ENCODE results near the gene GIT1. TPM values are rescaled to one million over a fixed set of nuclear protein-coding genes. Genes with fewer than 3 reads are reported as not detected.

GIT1 gene
- total and polyA plus RNA-seq, 2 of the 13 experiments (the other 11 are each of a cell fraction or from before 2014, with no cell fraction given), result 14.2 to 30.8 TPM

DNA sequence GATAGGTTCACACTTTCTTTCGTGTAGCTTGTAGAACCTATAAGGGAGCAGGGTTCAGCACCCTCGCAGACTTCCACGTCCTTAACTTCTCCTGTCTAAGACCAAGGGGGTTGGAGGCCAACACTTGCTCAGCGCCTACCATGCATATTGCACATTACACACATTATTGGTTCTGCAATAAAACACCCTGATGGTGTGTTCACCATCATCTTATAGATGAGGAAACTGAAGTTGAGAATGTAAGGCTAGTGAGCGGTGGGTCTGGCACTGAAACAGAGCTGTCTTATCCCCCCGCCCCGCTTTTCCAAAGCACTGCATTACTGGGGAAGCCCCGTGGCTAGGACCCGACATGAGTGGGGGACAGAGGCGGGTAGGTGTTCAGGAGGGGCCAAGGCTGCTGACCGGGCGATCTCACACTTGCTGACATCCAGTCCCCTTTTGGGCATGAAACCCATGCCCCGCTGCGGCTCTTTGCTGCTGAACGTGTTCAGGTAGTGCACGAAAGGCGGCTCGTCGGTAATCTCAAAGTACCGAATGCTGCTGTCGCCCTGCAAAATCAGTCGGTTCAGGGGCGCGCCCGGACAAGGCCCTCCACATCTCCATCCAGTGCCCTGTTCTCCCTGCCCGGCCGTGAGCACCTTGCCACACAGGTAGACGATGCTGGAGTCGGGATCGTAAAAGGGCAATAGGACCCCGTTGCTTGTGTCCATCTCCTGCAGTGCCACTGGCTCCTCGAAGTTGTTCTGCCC lies 27.0 kb upstream of the GIT1 start:
- no peak for DNase-seq (ENCODE audit: low spot score)
- POLR2A ChIA-PET, result interaction anchor here (0.6 to 1.5 kb wide), 6 partner anchors 21 to 322 kb away, joined by 3 to 5 read pairs (median 3); partner anchors contain the start of gene NUFIP2
- ATAC-seq, result no peak
- H3K4me3 ChIP-seq (replicated peaks in 1 of 3; ENCODE audit: insufficient read depth in 1 of 3, low read depth in 2 of 3, low read length in 3 of 3), result peak overlapping the region; percentile 36 to 75 (median 48)
- peak overlapping the region; percentile 97 for H3K4me2 ChIP-seq (ENCODE audit: low read depth, low read length)
- intact Hi-C loops (cut with micrococcal nuclease; ENCODE audit: unreplicated experiment) (no loop called here), in situ Hi-C loops (cut with HindIII; ENCODE audit: extremely low pct_ligation_motif_present, low pct_unique_long_range_greater_than_20kb) (loop anchor here (5.0 kb wide), 1 partner anchor 34 kb away; no protein-coding TSS in a partner anchor)
- no peak overlapping the region for H2AFZ ChIP-seq (ENCODE audit: low read length)
- H3K36me3 ChIP-seq (replicated peaks in 1 of 2; ENCODE audit: control insufficient read depth in 1 of 2, insufficient read depth in 2 of 2, low read length in 2 of 2), result no peaks in the 10 kb centered on the region
- no TSS peak for BruUV-seq (replicated peaks)
- H3K27ac ChIP-seq (ENCODE audit: extremely low read length, insufficient read depth, low read length), result no peak overlapping the region
- H3K4me1 ChIP-seq (ENCODE audit: insufficient read depth, low read length), result peaks cover 68% of the 10 kb centered on the region
- peaks cover 3 to 73% of the 10 kb centered on the region in 2 experiments; a peak in 4 of 5 replicates for H3K27me3 ChIP-seq (ENCODE audit: control insufficient read depth in 1 of 2, insufficient read depth in 2 of 2, low read length in 2 of 2)
- H3K9ac ChIP-seq (ENCODE audit: insufficient read depth, low read depth, low read length), result no peak overlapping the region
- H3K9me3 ChIP-seq (ENCODE audit: low read length), result no peaks in the 10 kb centered on the region
- CTCF ChIA-PET (ENCODE audit: low intra/inter-chr PET ratio, low total read pairs), result interaction anchor here (0.6 to 1.4 kb wide), 2 partner anchors 23 to 163 kb away, joined by 3 read pairs; no protein-coding TSS in a partner anchor
- no peak for FAIRE-seq
- no peaks in the 10 kb centered on the region for H3K79me2 ChIP-seq (ENCODE audit: insufficient read depth, low read length)
- 28% methylated on average over 8 of the region's 32 CpGs for WGBS (ENCODE audit: low lambda C conversion rate)
- no peaks in the 10 kb centered on the region for H4K20me1 ChIP-seq (ENCODE audit: insufficient read depth, low read length)
- TF ChIP-seq GZF1 (CRISPR knock-in tag; IDR thresholded peaks at IDR 0.05), result 0 out of 2 replicates have a peak, but pooled peaks have one; percentile 19
- TF ChIP-seq ZNF891 (CRISPR knock-in tag; IDR thresholded peaks at IDR 0.05), result peak; percentile 13; the same call in 1 of the 2 replicates
- 0 out of 2 replicates have a peak, but pooled peaks have one; percentile 3 for TF ChIP-seq MYC (CRISPR knock-in tag; IDR thresholded peaks at IDR 0.05; ENCODE audit: borderline replicate concordance)
- 0 out of 2 replicates have a peak, but pooled peaks have one; percentile 4 for TF ChIP-seq SPEN (CRISPR knock-in tag; IDR thresholded peaks at IDR 0.05; ENCODE audit: low read depth)
- TF ChIP-seq HMG20B (CRISPR knock-in tag; conservative IDR thresholded peaks at IDR 0.05), result no peak
- TF ChIP-seq FOSL2 (CRISPR knock-in tag; IDR thresholded peaks at IDR 0.05), result no peak
- TF ChIP-seq YEATS4 (CRISPR knock-in tag; IDR thresholded peaks at IDR 0.05; ENCODE audit: borderline replicate concordance), result 0 out of 2 replicates have a peak, but pooled peaks have one; percentile 11
- 0 out of 2 replicates have a peak, but pooled peaks have one; percentile 28 for TF ChIP-seq EZH2 (conservative IDR thresholded peaks at IDR 0.05; ENCODE audit: low read depth, low read length)
